Stimulated activated CD4-positive, alpha-beta T cell treated with anti-CD3 and anti-CD28 coated beads, Interleukin-2, amount 100 ng/mL, for 4 hours (primary cell): ENCODE results near the gene NR2F2.

Experiments used
- DNase-seq: peaks from one replicate; pipeline ENCODE4 v3.0.0-alpha.2; 2020; ENCODE audit warnings: low read depth

The NR2F2 gene

GRCh38 chr15:96332637-96333121, 2.2 kb downstream of the NR2F2 start:
- DNase-seq, result no peak

- no peak for DNase-seq
These were observed 2.9 kb downstream of the NR2F2 start for GRCh38 chr15:96333131-96334016.

GRCh38 chr15:96334017-96334704, 3.7 kb downstream of the NR2F2 start:
- DNase-seq, result no peak

GRCh38 chr15:96334705-96335410, 4.4 kb downstream of the NR2F2 start:
- no peak for DNase-seq

GRCh38 chr15:96335411-96336024, 5.0 kb downstream of the NR2F2 start:
- DNase-seq, result no peak

- no peak for DNase-seq
These were observed 5.7 kb downstream of the NR2F2 start for GRCh38 chr15:96336108-96336595.

- DNase-seq, result no peak
These were observed 6.3 kb downstream of the NR2F2 start for GRCh38 chr15:96336596-96337364.

- no peak for DNase-seq
These were observed 7.0 kb downstream of the NR2F2 start for GRCh38 chr15:96337365-96338023.

GRCh38 chr15:96338074-96338765, 7.7 kb downstream of the NR2F2 start:
- DNase-seq, result no peak

GRCh38 chr15:96338766-96339618, 8.5 kb downstream of the NR2F2 start:
- DNase-seq, result no peak

- DNase-seq, result no peak
These were observed 9.3 kb downstream of the NR2F2 start for GRCh38 chr15:96339619-96340347.

- no peak for DNase-seq
These were observed 9.8 kb downstream of the NR2F2 start for GRCh38 chr15:96340348-96340597.

- no peak for DNase-seq
These were observed 10.4 kb downstream of the NR2F2 start for GRCh38 chr15:96340598-96341512.

GRCh38 chr15:96341513-96342405, 11.3 kb downstream of the NR2F2 start:
- DNase-seq, result no peak

GRCh38 chr15:96342406-96343112, 12.1 kb downstream of the NR2F2 start:
- DNase-seq, result no peak
